Left renal pelvis (tissue), 4 donors: Measurements from ENCODE around the gene FLNC. TPM values are rescaled to one million over a fixed set of nuclear protein-coding genes. Genes with fewer than 3 reads are reported as not detected.

Source experiments
- DNase-seq, 4 donors: peaks; one replicate each; pipeline ENCODE4 v3.0.0-alpha.2; 2013; ENCODE audit warnings: low read depth in 4 of 4, low spot score in 3 of 4
- polyA plus RNA-seq, 4 donors: library from polyadenylated mRNA; unstranded; fragments of 120-200 nt; gene quantifications; one replicate each; pipeline ENCODE4 v1.2.1, GENCODE V29; 2013; ENCODE audit not compliant: insufficient read length in 4 of 4

Gene FLNC
- polyA plus RNA-seq, 4 donors = 11.8 to 21.0 (median 17.2) TPM

GRCh38 chr7:128800567-128800966 lies 29.6 kb upstream of the FLNC start:
- DNase-seq = no peak

- DNase-seq = no peak
These were observed 29.2 kb upstream of the FLNC start for GRCh38 chr7:128801003-128801402.

- no peak for DNase-seq
These were observed 28.4 kb upstream of the FLNC start for GRCh38 chr7:128801667-128802418.

- DNase-seq = no peak
These were observed 25.7 kb upstream of the FLNC start for GRCh38 chr7:128804484-128804883.

GRCh38 chr7:128805225-128805624 lies 25.0 kb upstream of the FLNC start:
- DNase-seq = no peak

GRCh38 chr7:128807191-128807590 lies 23.0 kb upstream of the FLNC start:
- DNase-seq = no peak

- DNase-seq = no peak
These were observed 20.8 kb upstream of the FLNC start for GRCh38 chr7:128809363-128809762.

GRCh38 chr7:128810473-128810872 lies 19.7 kb upstream of the FLNC start:
- DNase-seq = no peak

- no peak for DNase-seq
These were observed 19.2 kb upstream of the FLNC start for GRCh38 chr7:128810997-128811396.

- DNase-seq = no peak
These were observed 18.4 kb upstream of the FLNC start for GRCh38 chr7:128811631-128812430.

GRCh38 chr7:128812514-128813168 lies 17.6 kb upstream of the FLNC start:
- DNase-seq = no peak

GRCh38 chr7:128814499-128814898 lies 15.7 kb upstream of the FLNC start:
- DNase-seq = no peak

GRCh38 chr7:128815289-128815942 lies 14.8 kb upstream of the FLNC start:
- DNase-seq = no peak

GRCh38 chr7:128818694-128819093 lies 11.5 kb upstream of the FLNC start:
- no peak for DNase-seq

- DNase-seq = no peak
These were observed 8.5 kb upstream of the FLNC start for GRCh38 chr7:128821724-128822123.

GRCh38 chr7:128826512-128826911 lies 3.7 kb upstream of the FLNC start:
- no peak for DNase-seq

GRCh38 chr7:128826916-128827247 lies 3.3 kb upstream of the FLNC start:
- no peak for DNase-seq

- DNase-seq = no peak
These were observed 2.8 kb upstream of the FLNC start for GRCh38 chr7:128827248-128827958.

GRCh38 chr7:128827971-128828711 lies 2.1 kb upstream of the FLNC start:
- no peak for DNase-seq
